SKM-1 (cell line): ENCODE measurements around the gene LSM3.

Experiments
- DNase-seq: peaks from one replicate; lab custom pipeline; 2025; ENCODE audit not compliant: unreplicated experiment; lab: John Stamatoyannopoulos, UW

LSM3 gene

GRCh38 chr3:14194865-14195264 is 16.2 kb downstream of the LSM3 start:
- DNase-seq: no peak

GRCh38 chr3:14199641-14200040 is 21.0 kb downstream of the LSM3 start:
- DNase-seq: no peak

GRCh38 chr3:14200276-14200675 is 21.7 kb downstream of the LSM3 start:
- no peak for DNase-seq

GRCh38 chr3:14200841-14201240 is 22.2 kb downstream of the LSM3 start:
- no peak for DNase-seq

GRCh38 chr3:14201940-14202684 is 23.5 kb downstream of the LSM3 start:
- DNase-seq: no peak

- no peak for DNase-seq
Observed at GRCh38 chr3:14202874-14203520, 24.4 kb downstream of the LSM3 start.

- DNase-seq: peak; percentile 82
Observed at GRCh38 chr3:14203521-14204079, 25.0 kb downstream of the LSM3 start.

GRCh38 chr3:14204515-14205284 is 26.1 kb downstream of the LSM3 start:
- DNase-seq: peak; percentile 53

- DNase-seq: no peak
Observed at GRCh38 chr3:14206548-14207177, 28.0 kb downstream of the LSM3 start.

- DNase-seq: no peak
Observed at GRCh38 chr3:14208168-14208567, 29.6 kb downstream of the LSM3 start.

GRCh38 chr3:14208977-14209394 is 30.4 kb downstream of the LSM3 start:
- no peak for DNase-seq

GRCh38 chr3:14209581-14210289 is 31.1 kb downstream of the LSM3 start:
- DNase-seq: no peak

- DNase-seq: no peak
Observed at GRCh38 chr3:14210290-14210688, 31.7 kb downstream of the LSM3 start.

- no peak for DNase-seq
Observed at GRCh38 chr3:14210843-14211594, 32.4 kb downstream of the LSM3 start.

- no peak for DNase-seq
Observed at GRCh38 chr3:14211621-14212020, 33.0 kb downstream of the LSM3 start.

GRCh38 chr3:14212032-14212431 is 33.4 kb downstream of the LSM3 start:
- no peak for DNase-seq

- no peak for DNase-seq
Observed at GRCh38 chr3:14213066-14213774, 34.6 kb downstream of the LSM3 start.

GRCh38 chr3:14214764-14215163 is 36.1 kb downstream of the LSM3 start:
- DNase-seq: no peak
